GM12892 (cell line): ENCODE results near the gene RAB30.

ENCODE experiments used
- POLR2A ChIP-seq: IDR thresholded peaks from 2 replicates; pipeline ENCODE4 v1.6.1; 2011; ENCODE audit warnings: low read depth, low read length, control low read depth
- POLR2AphosphoS5 ChIP-seq: IDR thresholded peaks from 2 replicates; pipeline ENCODE4 v1.6.1; 2011; ENCODE audit warnings: low read depth, low read length, control low read depth
- TAF1 ChIP-seq: IDR thresholded peaks from 2 replicates; pipeline ENCODE4 v1.6.1; 2011; ENCODE audit warnings: low read depth, mild to moderate bottlenecking, control low read depth, low read length, borderline replicate concordance

DNA sequence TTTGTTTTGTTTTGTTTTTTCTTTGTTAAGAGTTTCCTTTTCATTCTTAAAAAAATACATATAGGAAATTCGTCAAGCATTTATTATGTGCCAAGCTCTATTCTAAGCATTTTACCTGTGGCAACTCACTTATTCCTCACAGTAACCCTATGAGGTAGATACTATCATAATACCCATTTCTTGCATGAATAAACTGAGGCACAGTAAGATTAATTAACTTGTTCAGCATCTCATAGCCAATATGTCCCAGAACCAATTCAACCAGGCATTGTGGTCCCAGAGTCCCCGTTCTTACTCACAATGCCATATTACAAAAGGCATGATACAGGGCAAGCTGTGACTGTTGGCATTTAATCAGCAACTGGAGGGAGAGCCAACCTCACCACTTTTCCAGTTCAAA is 83.7 kb downstream of the RAB30 start:
- TF ChIP-seq POLR2A = no peak
- TF ChIP-seq TAF1 = no peak
- no peak for TF ChIP-seq POLR2AphosphoS5
